Fibroblast of pulmonary artery (primary cell): ENCODE measurements around the gene SEMA4C.

ENCODE experiments used
- DNase-seq: peaks from one replicate; pipeline ENCODE4 v3.0.0-alpha.2; 2010; ENCODE audit warnings: low read depth
- H3K4me3 ChIP-seq: replicated peaks from 2 replicates; pipeline ENCODE4 v1.5.1; 2011; ENCODE audit warnings: low read depth, mild to moderate bottlenecking, control low read depth, low read length, moderate library complexity
- CTCF ChIP-seq: IDR thresholded peaks from 2 replicates; pipeline ENCODE4 v1.5.1; 2011; ENCODE audit warnings: mild to moderate bottlenecking, control low read depth, low read length, inconsistent platforms; ENCODE audit errors: missing control alignments

The SEMA4C gene

GRCh38 chr2:96869822-96870625, at the start of gene SEMA4C:
Gene SEMA4C, minus strand, starts transcription at chr2:96870080. Its CDS starts 2,194 bp downstream, at chr2:96867886.
- peak; percentile 47 for DNase-seq
- H3K4me3 ChIP-seq = peak within 1 kb of the TSS; percentile 89
- TF ChIP-seq CTCF = no peak

- H3K4me3 ChIP-seq = no peak overlapping the region
- DNase-seq = no peak
- TF ChIP-seq CTCF = no peak
Measured at GRCh38 chr2:96918754-96919550, 49.1 kb upstream of the SEMA4C start.

GRCh38 chr2:96918092-96918753, 48.3 kb upstream of the SEMA4C start:
- no peak overlapping the region for H3K4me3 ChIP-seq
- TF ChIP-seq CTCF = no peak

GRCh38 chr2:96916646-96917543, 47.0 kb upstream of the SEMA4C start:
- DNase-seq = no peak
- no peak for TF ChIP-seq CTCF
- no peak overlapping the region for H3K4me3 ChIP-seq

More at GRCh38 chr2:96918092-96918753, 48.3 kb upstream of the SEMA4C start:
- no peak for DNase-seq

- TF ChIP-seq CTCF = no peak
- H3K4me3 ChIP-seq = no peak overlapping the region
- no peak for DNase-seq
Measured at GRCh38 chr2:96916156-96916630, 46.3 kb upstream of the SEMA4C start.

- TF ChIP-seq CTCF = no peak
- DNase-seq = peak; percentile 50
- H3K4me3 ChIP-seq = no peak overlapping the region
Measured at GRCh38 chr2:96914332-96914731, 44.5 kb upstream of the SEMA4C start.
